Measurements from ENCODE around the gene ZNF580.

ZNF580 gene

DNA sequence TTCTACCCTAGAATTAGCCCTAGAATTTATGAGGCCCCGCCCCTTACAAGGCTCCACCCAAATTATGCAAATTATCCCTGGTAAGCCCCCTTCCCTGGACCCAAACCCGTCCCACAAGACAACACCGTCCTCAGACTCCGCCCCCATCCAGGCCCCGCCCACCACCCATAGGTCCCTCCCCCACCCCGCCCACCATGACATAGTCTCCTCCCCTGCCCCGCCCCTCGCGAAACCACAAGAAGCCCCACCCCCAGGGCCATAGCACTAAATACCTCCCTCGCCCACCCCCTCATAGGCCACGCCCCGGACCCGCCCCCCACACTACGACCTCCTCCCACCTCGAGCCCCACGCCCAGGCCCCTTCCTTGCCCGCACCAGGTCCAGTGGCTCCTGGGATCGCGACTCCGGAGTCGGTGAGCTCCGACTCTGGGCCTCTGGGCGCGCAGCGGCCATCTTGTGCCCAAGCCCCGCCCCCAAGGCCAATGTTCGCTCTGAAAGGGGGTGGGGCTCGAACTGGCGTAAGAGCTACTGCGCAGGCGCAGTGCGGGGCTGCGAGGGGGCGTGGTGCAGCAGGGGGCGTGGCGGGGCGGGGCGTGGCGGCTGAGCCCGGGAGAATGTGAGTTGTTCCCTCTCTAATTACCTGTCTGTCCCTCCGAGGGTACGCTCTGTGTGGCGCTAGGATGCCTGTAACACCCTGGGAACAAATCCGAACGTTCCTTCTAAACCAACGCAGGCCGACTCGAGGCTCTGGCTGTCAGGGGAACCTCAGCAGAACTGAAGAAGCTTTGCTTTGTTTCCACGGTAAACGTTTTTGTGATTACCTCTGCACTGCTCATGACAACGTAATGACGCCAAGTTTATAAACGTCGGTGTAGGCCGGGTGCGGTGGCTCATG is 16.4 kb upstream of the ZNF580 start, which contains the start of gene ZNF784:
TSS of gene ZNF784 (minus strand) at position 458 of the 895 bp plus-strand sequence. CDS start at position 453, 5 bp downstream.
- TF ChIP-seq, protein P1, sequence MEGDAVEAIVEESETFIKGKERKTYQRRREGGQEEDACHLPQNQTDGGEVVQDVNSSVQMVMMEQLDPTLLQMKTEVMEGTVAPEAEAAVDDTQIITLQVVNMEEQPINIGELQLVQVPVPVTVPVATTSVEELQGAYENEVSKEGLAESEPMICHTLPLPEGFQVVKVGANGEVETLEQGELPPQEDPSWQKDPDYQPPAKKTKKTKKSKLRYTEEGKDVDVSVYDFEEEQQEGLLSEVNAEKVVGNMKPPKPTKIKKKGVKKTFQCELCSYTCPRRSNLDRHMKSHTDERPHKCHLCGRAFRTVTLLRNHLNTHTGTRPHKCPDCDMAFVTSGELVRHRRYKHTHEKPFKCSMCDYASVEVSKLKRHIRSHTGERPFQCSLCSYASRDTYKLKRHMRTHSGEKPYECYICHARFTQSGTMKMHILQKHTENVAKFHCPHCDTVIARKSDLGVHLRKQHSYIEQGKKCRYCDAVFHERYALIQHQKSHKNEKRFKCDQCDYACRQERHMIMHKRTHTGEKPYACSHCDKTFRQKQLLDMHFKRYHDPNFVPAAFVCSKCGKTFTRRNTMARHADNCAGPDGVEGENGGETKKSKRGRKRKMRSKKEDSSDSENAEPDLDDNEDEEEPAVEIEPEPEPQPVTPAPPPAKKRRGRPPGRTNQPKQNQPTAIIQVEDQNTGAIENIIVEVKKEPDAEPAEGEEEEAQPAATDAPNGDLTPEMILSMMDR (IDR thresholded peaks at IDR 0.05; ENCODE audit: low read depth, low read length) = no peak
- peak within 1 kb of the TSS; percentile 62 for H3K4me3 ChIP-seq (ENCODE audit: low read depth, low read length)

DNA sequence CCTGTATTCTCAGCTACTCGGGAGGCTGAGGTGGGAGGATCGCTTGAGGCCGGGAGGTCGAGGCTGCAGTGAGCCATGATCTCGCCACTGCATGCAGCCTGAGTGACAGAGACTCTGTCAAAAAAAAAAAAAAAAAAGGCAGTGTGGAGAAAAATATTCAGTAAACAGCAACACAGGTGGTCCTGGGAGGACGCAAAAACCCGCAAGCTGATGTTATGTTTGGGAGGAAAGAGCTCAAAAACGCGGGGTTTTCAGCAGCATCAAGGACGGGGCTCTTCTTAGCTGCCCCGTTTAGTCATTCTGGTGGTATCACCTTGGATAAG is 15.8 kb upstream of the ZNF580 start:
- H3K4me3 ChIP-seq (ENCODE audit: low read depth, low read length) = peak overlapping the region; percentile 62

DNA sequence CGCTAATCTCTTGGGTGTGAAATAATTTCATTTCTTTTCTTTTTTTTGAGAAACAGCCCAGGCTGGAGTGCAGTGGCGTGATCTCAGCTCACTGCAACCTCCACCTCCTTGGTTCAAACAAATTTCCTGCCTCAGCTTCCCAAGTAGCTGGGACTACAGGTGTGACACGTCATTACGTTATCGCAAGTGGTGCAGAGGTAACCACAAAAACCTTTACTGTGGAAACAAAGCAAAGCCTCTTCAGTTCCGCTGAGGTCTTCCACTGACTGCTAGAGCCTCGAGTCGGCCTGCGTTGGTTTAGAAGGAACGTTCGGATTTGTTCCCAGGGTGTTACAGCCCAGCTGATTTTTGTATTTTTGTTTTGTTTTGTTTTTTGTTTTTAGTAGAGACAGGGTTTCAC is 14.5 kb upstream of the ZNF580 start:
- H3K4me3 ChIP-seq (ENCODE audit: low read depth, low read length) = no peak overlapping the region
- TF ChIP-seq, protein P1 (IDR thresholded peaks at IDR 0.05; ENCODE audit: low read depth, low read length) = no peak

More for the DNA sequence above, 15.8 kb upstream of the ZNF580 start:
- TF ChIP-seq, protein P1 (IDR thresholded peaks at IDR 0.05; ENCODE audit: low read depth, low read length) = no peak

DNA sequence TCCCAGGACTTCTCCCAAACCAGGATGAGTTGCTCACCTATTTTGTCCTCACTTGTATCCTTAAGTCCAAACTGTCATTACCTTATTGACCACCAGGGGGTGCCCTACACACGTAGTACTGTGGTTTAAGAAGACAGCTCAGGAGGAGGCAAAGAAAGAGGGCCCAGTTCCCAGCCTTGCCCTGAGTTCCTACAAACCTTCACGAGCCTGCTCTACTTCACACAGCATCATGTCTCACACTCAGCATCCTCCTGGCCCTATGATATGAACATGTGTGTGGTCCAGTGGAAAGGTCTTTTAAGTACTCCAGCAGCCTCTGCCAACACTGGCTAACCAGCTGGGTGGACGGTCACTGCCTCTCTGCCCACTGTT is 8.4 kb upstream of the ZNF580 start:
- TF ChIP-seq, protein P1 (IDR thresholded peaks at IDR 0.05; ENCODE audit: low read depth, low read length) = peak; percentile 70

DNA sequence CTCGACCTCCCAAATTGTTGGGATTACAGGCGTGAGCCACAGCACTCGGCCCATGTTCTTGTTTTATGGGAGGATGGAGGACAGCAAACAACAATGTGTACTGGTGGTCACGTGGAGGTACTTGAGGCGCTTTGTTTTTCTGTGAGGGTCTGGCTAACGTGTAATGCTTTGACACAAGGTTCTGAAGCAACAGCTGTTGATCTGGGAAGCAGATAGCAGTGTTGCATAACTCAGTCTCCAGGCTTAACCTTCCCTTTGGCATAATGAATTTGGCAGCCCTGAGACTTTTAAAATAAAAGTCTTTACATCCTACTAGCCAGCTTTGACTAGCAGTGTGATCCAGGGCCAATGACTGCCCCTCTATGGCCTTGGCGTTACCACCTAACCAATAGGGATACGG is 6.9 kb upstream of the ZNF580 start:
- no peak overlapping the region for H3K4me3 ChIP-seq (ENCODE audit: low read depth, low read length)
- TF ChIP-seq, protein P1 (IDR thresholded peaks at IDR 0.05; ENCODE audit: low read depth, low read length) = no peak

More for the DNA sequence above, 8.4 kb upstream of the ZNF580 start:
- H3K4me3 ChIP-seq (ENCODE audit: low read depth, low read length) = no peak overlapping the region

DNA sequence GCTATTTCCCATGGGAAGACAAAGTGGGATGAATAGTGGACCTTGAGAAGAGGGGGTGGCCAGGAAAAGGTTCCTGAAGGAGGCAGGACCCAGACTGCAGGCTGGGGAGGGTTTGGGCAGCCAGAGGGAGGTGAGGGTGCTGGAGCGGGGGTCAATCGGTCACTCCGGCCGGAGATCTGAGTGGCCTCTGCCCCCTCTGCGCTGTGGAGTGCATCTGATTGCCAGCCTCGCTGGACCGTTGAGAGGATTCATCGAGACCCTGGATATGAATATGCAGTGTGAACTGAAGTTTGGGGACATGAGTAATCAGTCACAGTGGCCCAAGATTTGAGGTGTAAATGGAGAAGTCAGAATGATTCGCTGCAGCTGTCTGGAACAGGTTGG is 5.5 kb upstream of the ZNF580 start:
- TF ChIP-seq, protein P1 (IDR thresholded peaks at IDR 0.05; ENCODE audit: low read depth, low read length) = no peak
- H3K4me3 ChIP-seq (ENCODE audit: low read depth, low read length) = peak overlapping the region; percentile 100

DNA sequence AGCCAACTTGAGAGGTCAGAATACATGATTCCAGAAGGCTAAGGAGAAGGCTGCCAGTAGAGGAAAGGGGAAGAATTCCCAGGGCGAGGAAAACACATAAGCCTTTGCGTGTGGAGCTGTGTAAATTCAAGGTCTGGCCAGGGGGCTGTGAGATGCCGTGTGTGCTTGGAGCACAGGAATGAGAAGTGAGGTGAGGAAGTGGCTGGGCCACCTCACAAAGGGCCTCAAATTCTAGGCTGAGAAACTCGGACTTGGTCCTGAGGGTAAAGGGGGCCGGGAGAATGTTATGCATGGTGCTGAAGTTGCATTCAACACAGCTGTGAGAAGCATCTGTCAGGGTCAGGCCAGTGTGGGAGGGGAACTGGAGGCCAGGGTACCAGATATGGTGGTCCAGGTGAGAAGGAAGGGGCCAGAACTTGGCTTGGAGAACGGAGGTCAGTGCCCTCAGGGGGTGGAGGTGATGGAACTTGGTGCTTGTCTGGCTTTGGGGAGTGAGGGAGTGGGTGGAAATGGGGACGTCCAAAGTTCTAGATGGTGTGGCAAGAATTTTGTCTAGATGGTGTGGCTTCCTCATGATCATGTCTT is 4.9 kb upstream of the ZNF580 start:
- peak overlapping the region; percentile 100 for H3K4me3 ChIP-seq (ENCODE audit: low read depth, low read length)
- TF ChIP-seq, protein P1 (IDR thresholded peaks at IDR 0.05; ENCODE audit: low read depth, low read length) = no peak
